H9 (cell line): ENCODE data around the gene SQOR. TPM values are rescaled to one million over a fixed set of nuclear protein-coding genes. Genes with fewer than 3 reads are reported as not detected.

Experiments used
- DNase-seq: peaks from one replicate; pipeline ENCODE4 v3.0.0-alpha.2; 2017
- H2AFZ ChIP-seq: one replicate; pipeline ENCODE4 v1.6.1; 2013; ENCODE audit warnings: mild to moderate bottlenecking, low read length, control low read depth, moderate library complexity
- H2AK5ac ChIP-seq: 2 replicates; pipeline ENCODE4 v1.6.1; 2013; ENCODE audit warnings: low read length, control low read depth, mixed read lengths; ENCODE audit not compliant: insufficient read length
- H2BK120ac ChIP-seq: one replicate; pipeline ENCODE4 v1.6.1; 2013; ENCODE audit warnings: low read depth, mild to moderate bottlenecking, low read length, control low read depth, inconsistent platforms; ENCODE audit not compliant: poor library complexity, severe bottlenecking
- H2BK12ac ChIP-seq: 2 replicates; pipeline ENCODE4 v1.6.1; 2013; ENCODE audit warnings: low read length, control low read depth, mixed read lengths, low read depth; ENCODE audit not compliant: insufficient read length
- H2BK15ac ChIP-seq: 2 replicates; pipeline ENCODE4 v1.6.1; 2013; ENCODE audit warnings: low read depth, low read length, control low read depth
- H2BK20ac ChIP-seq: one replicate; pipeline ENCODE4 v1.6.1; 2013; ENCODE audit warnings: low read depth, mild to moderate bottlenecking, low read length, control low read depth, inconsistent platforms; ENCODE audit not compliant: poor library complexity, severe bottlenecking
- H2BK5ac ChIP-seq: 2 replicates; pipeline ENCODE4 v1.6.1; 2013; ENCODE audit warnings: low read length, control low read depth, mixed read lengths; ENCODE audit not compliant: insufficient read length
- H3K14ac ChIP-seq: 2 replicates; pipeline ENCODE4 v1.6.1; 2013; ENCODE audit warnings: low read length, control low read depth; ENCODE audit not compliant: insufficient read depth
- H3K18ac ChIP-seq: 2 replicates; pipeline ENCODE4 v1.6.1; 2013; ENCODE audit warnings: low read depth, mild to moderate bottlenecking, mixed read lengths, low read length, control low read depth; ENCODE audit not compliant: insufficient read length
- H3K23ac ChIP-seq: 2 replicates; pipeline ENCODE4 v1.6.1; 2013; ENCODE audit warnings: low read length, control low read depth, mixed read lengths, low read depth; ENCODE audit not compliant: insufficient read length
- H3K23me2 ChIP-seq: 2 replicates; pipeline ENCODE4 v1.6.1; 2013; ENCODE audit warnings: low read depth, mild to moderate bottlenecking, mixed read lengths, low read length, control low read depth; ENCODE audit not compliant: insufficient read length, poor library complexity, severe bottlenecking
- H3K27ac ChIP-seq: 2 replicates; pipeline ENCODE4 v1.5.1; 2013; ENCODE audit warnings: low read length, control low read depth, mixed read lengths, low read depth; ENCODE audit not compliant: insufficient read length
- H3K27me3 ChIP-seq: 2 replicates; pipeline ENCODE4 v1.6.1; 2013; ENCODE audit warnings: low read length, control low read depth, inconsistent platforms; ENCODE audit not compliant: insufficient read depth
- H3K4ac ChIP-seq: 2 replicates; pipeline ENCODE4 v1.6.1; 2013; ENCODE audit warnings: low read depth, mild to moderate bottlenecking, control low read depth, inconsistent platforms, low read length, moderate library complexity
- H3K4me1 ChIP-seq: 2 replicates; pipeline ENCODE4 v1.6.1; 2013; ENCODE audit warnings: low read length, control low read depth, inconsistent platforms; ENCODE audit not compliant: insufficient read depth
- H3K4me2 ChIP-seq: 2 replicates; pipeline ENCODE4 v1.6.1; 2013; ENCODE audit warnings: low read length, control low read depth, mixed read lengths; ENCODE audit not compliant: insufficient read length, insufficient read depth
- H3K56ac ChIP-seq: 2 replicates; pipeline ENCODE4 v1.6.1; 2013; ENCODE audit warnings: low read depth, mild to moderate bottlenecking, mixed read lengths, low read length, control low read depth; ENCODE audit not compliant: insufficient read length
- H3K79me1 ChIP-seq: 2 replicates; pipeline ENCODE4 v1.6.1; 2013; ENCODE audit warnings: low read depth, mild to moderate bottlenecking, moderate library complexity, low read length, control low read depth, inconsistent platforms; ENCODE audit not compliant: insufficient read depth, poor library complexity, severe bottlenecking
- H3K79me2 ChIP-seq: 2 replicates; pipeline ENCODE4 v1.6.1; 2013; ENCODE audit warnings: low read length, control low read depth, inconsistent platforms; ENCODE audit not compliant: insufficient read depth
- H3K9ac ChIP-seq: 2 replicates; pipeline ENCODE4 v1.6.1; 2013; ENCODE audit warnings: low read length, control low read depth, mixed read lengths; ENCODE audit not compliant: insufficient read length; ENCODE audit errors: extremely low read depth
- H3K9me3 ChIP-seq: one replicate; pipeline ENCODE4 v1.6.1; 2013; ENCODE audit warnings: low read depth, low read length, inconsistent platforms; ENCODE audit not compliant: control insufficient read depth
- H3T11ph ChIP-seq: one replicate; pipeline ENCODE4 v1.6.1; 2013; ENCODE audit warnings: mild to moderate bottlenecking, low read length, control low read depth, inconsistent platforms
- H4K20me1 ChIP-seq: one replicate; pipeline ENCODE4 v1.6.1; 2013; ENCODE audit not compliant: control insufficient read depth, insufficient read length, insufficient read depth
- H4K5ac ChIP-seq: 2 replicates; pipeline ENCODE4 v1.6.1; 2013; ENCODE audit warnings: low read depth, mild to moderate bottlenecking, mixed read lengths, low read length, control low read depth; ENCODE audit not compliant: insufficient read length
- H4K8ac ChIP-seq: replicated peaks from 2 replicates; pipeline ENCODE4 v1.6.1; 2013; ENCODE audit warnings: low read length, control low read depth, mixed read lengths, low read depth; ENCODE audit not compliant: insufficient read length
- H4K91ac ChIP-seq: 2 replicates; pipeline ENCODE4 v1.6.1; 2013; ENCODE audit warnings: low read depth, mild to moderate bottlenecking, moderate library complexity, mixed read lengths, low read length, control low read depth; ENCODE audit not compliant: insufficient read length
- H3K27ac Mint-ChIP-seq, 3 experiments: 2 replicates in 2 of 3; 3 replicates in 1 of 3; pipeline ENCODE4 v1.8.0; 2020 to 2021; ENCODE audit warnings: mixed read lengths in 3 of 3, mild to moderate bottlenecking in 1 of 3, moderate library complexity in 1 of 3
- H3K27me3 Mint-ChIP-seq: 2 replicates; pipeline ENCODE4 v1.8.0; 2021; ENCODE audit warnings: low read depth, mild to moderate bottlenecking, moderate library complexity, mixed read lengths
- H3K36me3 Mint-ChIP-seq, 3 experiments: 2 replicates in 2 of 3; 3 replicates in 1 of 3; pipeline ENCODE4 v1.8.0; 2020 to 2021; ENCODE audit warnings: low read depth in 3 of 3, mixed read lengths in 3 of 3; ENCODE audit not compliant: insufficient read depth in 1 of 3
- H3K4me1 Mint-ChIP-seq, 2 experiments: 2 replicates each; pipeline ENCODE4 v1.8.0; 2020; ENCODE audit warnings: mixed read lengths in 2 of 2
- H3K4me3 Mint-ChIP-seq, 2 experiments: 2 replicates in 1 of 2; 3 replicates in 1 of 2; pipeline ENCODE4 v1.8.0; 2020 to 2021; ENCODE audit warnings: mild to moderate bottlenecking in 2 of 2, mixed read lengths in 2 of 2, moderate library complexity in 1 of 2
- H3K9me3 Mint-ChIP-seq, 2 experiments: 2 replicates in 1 of 2; 3 replicates in 1 of 2; pipeline ENCODE4 v1.8.0; 2020; ENCODE audit warnings: mild to moderate bottlenecking in 2 of 2, mixed read lengths in 2 of 2, moderate library complexity in 1 of 2
- total RNA-seq: library from RNA; stranded (reverse); gene quantifications from 2 replicates; pipeline ENCODE4 v1.2.1, GENCODE V29; 2021
- TF ChIP-seq, protein P1 (sequence below): fragments of 200-600 bp; sonication (generic); conservative IDR thresholded peaks from 3 replicates; pipeline ENCODE4 v1.8.0; 2021; ENCODE audit warnings: antibody characterized with exemption, mild to moderate bottlenecking

SQOR gene
- total RNA-seq, 1 experiment from 2014 or later, result 0.17 TPM

DNA sequence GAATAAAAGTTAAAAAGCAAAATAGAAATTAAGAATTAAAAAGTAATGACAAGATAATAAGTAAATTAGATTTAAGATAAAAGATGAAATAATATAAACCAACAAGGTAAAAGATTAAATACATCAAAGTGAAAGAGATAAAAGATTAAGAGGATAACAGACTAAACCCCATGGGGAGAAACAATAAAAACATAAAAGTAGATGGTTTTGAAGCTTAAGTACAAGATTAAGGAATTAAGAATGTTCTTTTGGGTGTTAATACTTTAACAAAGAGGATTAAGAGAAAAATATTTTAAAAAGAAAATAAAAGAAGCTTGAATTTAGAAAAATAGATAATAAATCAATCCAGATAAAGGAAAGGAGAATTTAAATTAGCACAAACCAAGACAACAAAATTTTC is 85.4 kb downstream of the SQOR start:
- H2BK12ac ChIP-seq, result no peak overlapping the region
- no peak overlapping the region for H3T11ph ChIP-seq
- H3K14ac ChIP-seq, result no peak overlapping the region
- no peak overlapping the region for H3K4me2 ChIP-seq
- H2AK5ac ChIP-seq, result no peak overlapping the region
- H2BK5ac ChIP-seq, result no peak overlapping the region
- no peak overlapping the region for H3K23ac ChIP-seq
- Mint-ChIP-seq H3K36me3 (peaks cover 0 to 3% (median 0%) of the 10 kb centered on the region in 3 experiments; a peak in 1 of 7 replicates), H3K4me1 (peaks cover 9 to 10% of the 10 kb centered on the region in 2 experiments), H3K4me3 (no peak overlapping the region), H3K9me3 (peaks cover 0 to 2% of the 10 kb centered on the region in 2 experiments; a peak in 2 of 5 replicates), H3K27me3 (peaks cover 13% of the 10 kb centered on the region), H3K27ac (no peak overlapping the region)
- no peaks in the 10 kb centered on the region for H3K9me3 ChIP-seq
- H3K18ac ChIP-seq, result no peak overlapping the region
- H3K79me2 ChIP-seq, result no peaks in the 10 kb centered on the region
- no peak overlapping the region for H4K5ac ChIP-seq
- H2BK15ac ChIP-seq, result no peak overlapping the region
- H4K20me1 ChIP-seq, result no peaks in the 10 kb centered on the region
- DNase-seq, result no peak
- TF ChIP-seq, protein P1, sequence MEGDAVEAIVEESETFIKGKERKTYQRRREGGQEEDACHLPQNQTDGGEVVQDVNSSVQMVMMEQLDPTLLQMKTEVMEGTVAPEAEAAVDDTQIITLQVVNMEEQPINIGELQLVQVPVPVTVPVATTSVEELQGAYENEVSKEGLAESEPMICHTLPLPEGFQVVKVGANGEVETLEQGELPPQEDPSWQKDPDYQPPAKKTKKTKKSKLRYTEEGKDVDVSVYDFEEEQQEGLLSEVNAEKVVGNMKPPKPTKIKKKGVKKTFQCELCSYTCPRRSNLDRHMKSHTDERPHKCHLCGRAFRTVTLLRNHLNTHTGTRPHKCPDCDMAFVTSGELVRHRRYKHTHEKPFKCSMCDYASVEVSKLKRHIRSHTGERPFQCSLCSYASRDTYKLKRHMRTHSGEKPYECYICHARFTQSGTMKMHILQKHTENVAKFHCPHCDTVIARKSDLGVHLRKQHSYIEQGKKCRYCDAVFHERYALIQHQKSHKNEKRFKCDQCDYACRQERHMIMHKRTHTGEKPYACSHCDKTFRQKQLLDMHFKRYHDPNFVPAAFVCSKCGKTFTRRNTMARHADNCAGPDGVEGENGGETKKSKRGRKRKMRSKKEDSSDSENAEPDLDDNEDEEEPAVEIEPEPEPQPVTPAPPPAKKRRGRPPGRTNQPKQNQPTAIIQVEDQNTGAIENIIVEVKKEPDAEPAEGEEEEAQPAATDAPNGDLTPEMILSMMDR, result no peak
- H3K4ac ChIP-seq, result no peak overlapping the region
- H4K91ac ChIP-seq, result no peak overlapping the region
- H3K23me2 ChIP-seq, result no peaks in the 10 kb centered on the region
- no peaks in the 10 kb centered on the region for H3K27me3 ChIP-seq
- H2BK20ac ChIP-seq, result no peak overlapping the region
- H3K79me1 ChIP-seq, result no peaks in the 10 kb centered on the region
- H3K56ac ChIP-seq, result no peak overlapping the region
- no peak overlapping the region for H3K27ac ChIP-seq
- no peak overlapping the region for H4K8ac ChIP-seq
- no peak overlapping the region for H2AFZ ChIP-seq
- H2BK120ac ChIP-seq, result no peak overlapping the region
- no peak overlapping the region for H3K9ac ChIP-seq
- H3K4me1 ChIP-seq, result no peaks in the 10 kb centered on the region; the same call in 1 of the 2 replicates
